Right lobe of liver (tissue), 6 donors: ENCODE results near the gene MAP7D2. TPM values are rescaled to one million over a fixed set of nuclear protein-coding genes. Genes with fewer than 3 reads are reported as not detected.

Source experiments
- ATAC-seq, 4 donors: fragments of 200-7000 bp; cut with Tn5 transposase; one replicate each; pipeline ENCODE4 v1.9.1; 2020; ENCODE audit warnings: mild to moderate bottlenecking in 4 of 4, moderate library complexity in 4 of 4
- DNase-seq, 3 donors: peaks; one replicate each; pipeline ENCODE4 v3.0.0-alpha.2; 2020
- H3K27ac ChIP-seq, 3 donors: fragments of 200-600 bp; one replicate each; pipeline ENCODE4 v1.8.0; 2022
- H3K27me3 ChIP-seq, 2 donors: fragments of 200-600 bp; one replicate each; pipeline ENCODE4 v1.8.0; 2022
- H3K36me3 ChIP-seq, 4 donors: fragments of 200-600 bp; sonication (generic) in 1 of 4; one replicate each; pipeline versions ENCODE4 v1.5.1 to v1.8.0; 2017 to 2022; ENCODE audit warnings: control low read depth in 1 of 4
- H3K4me1 ChIP-seq, 4 donors: fragments of 200-600 bp; sonication (generic) in 1 of 4; one replicate each; pipeline versions ENCODE4 v1.5.1 to v1.8.0; 2017 to 2022; ENCODE audit warnings: control low read depth in 1 of 4
- H3K4me3 ChIP-seq, 3 donors: fragments of 200-600 bp; one replicate each; pipeline ENCODE4 v1.8.0; 2022
- H3K9me3 ChIP-seq, 4 donors: fragments of 200-600 bp; sonication (generic) in 1 of 4; one replicate each; pipeline versions ENCODE4 v1.5.1 to v1.8.0; 2017 to 2022; ENCODE audit warnings: control low read depth in 1 of 4
- CTCF ChIP-seq, 4 donors: fragments of 200-600 bp in 3 of 4; fragments of 450-650 bp in 1 of 4; IDR thresholded peaks; one replicate each; pipeline versions ENCODE4 v1.5.1 to v1.8.0; 2016 to 2022; ENCODE audit warnings: antibody characterized with exemption in 4 of 4, mild to moderate bottlenecking in 2 of 4
- POLR2A ChIP-seq: fragments of 450-650 bp; IDR thresholded peaks from one replicate; pipeline ENCODE4 v1.6.1; 2017; ENCODE audit warnings: antibody characterized with exemption, mild to moderate bottlenecking
- WGBS: methylation state at CpG from one replicate; pipeline ENCODE4 v1.1.6; 2018; ENCODE audit warnings: low coverage, low lambda C conversion rate; ENCODE audit not compliant: insufficient coverage; ENCODE audit errors: missing lambda C conversion rate; 5-methylcytosine and 5-hydroxymethylcytosine counted together
- intact Hi-C, 2 donors: fragments of 100-400 bp; cut with DNase I; formaldehyde crosslinking; loops; one replicate each; pipeline versions ENCODE4 v1.11.2 to v1.14.1; 2022
- total RNA-seq, 6 experiments: library from RNA; depleted of rRNA in 2 of 6; stranded (reverse); fragments of >200 nt in 2 of 6; fragmentation: NEBNext Ultra II Directional in 3 of 6; extraction: Animal tissue kit (Norgen Biotek cat#: 25700) in 3 of 6; gene quantifications; one replicate each; pipeline versions ENCODE4 v1.1.0 to v1.2.4, GENCODE V29; 2016 to 2023
- donor health status: DM: no; HTN: yes; CAD: no.
- donor health status: DM: no; HTN: no; CAD: no.
- donor health status: DM: no; HTN: no; CAD: no.
- donor health status: DM: no; HTN: yes; CAD: no.
- donor health status: DM: no; HTN: yes; CAD: no.

MAP7D2 gene
- total RNA-seq, 6 experiments from 2014 or later = 0.11 to 0.49 (median 0.30) TPM; not detected in 2

GRCh38 chrX:20147561-20147960, 30.9 kb upstream of the MAP7D2 start:
- no peak overlapping the region for H3K27ac ChIP-seq
- DNase-seq = no peak
- peaks cover 0 to 8% (median 2%) of the 10 kb centered on the region in 4 donors for H3K4me1 ChIP-seq
- H3K9me3 ChIP-seq = no peaks in the 10 kb centered on the region
- peaks cover 0 to 10% (median 0%) of the 10 kb centered on the region in 4 donors for H3K36me3 ChIP-seq
- no peak overlapping the region for H3K4me3 ChIP-seq
- TF ChIP-seq CTCF (IDR thresholded peaks at IDR 0.05) (no peak), POLR2A (no peak)
- 60% methylated on average over 1 of the region's 1 CpG for WGBS
- intact Hi-C loops = no loop called here
- ATAC-seq = no peak
- no peaks in the 10 kb centered on the region for H3K27me3 ChIP-seq

- WGBS = 95% methylated on average over 3 of the region's 3 CpGs
Measured at GRCh38 chrX:20144491-20144890, 27.8 kb upstream of the MAP7D2 start.

GRCh38 chrX:20143561-20143960, 26.9 kb upstream of the MAP7D2 start:
- H3K4me3 ChIP-seq = no peak overlapping the region
- H3K36me3 ChIP-seq = no peaks in the 10 kb centered on the region
- H3K4me1 ChIP-seq = peaks cover 0 to 14% (median 1%) of the 10 kb centered on the region in 4 donors
- DNase-seq (no peak), ATAC-seq (no peak)
- no peak for TF ChIP-seq CTCF (IDR thresholded peaks at IDR 0.05)
- no peak for TF ChIP-seq POLR2A
- H3K27me3 ChIP-seq = no peaks in the 10 kb centered on the region
- no peak overlapping the region for H3K27ac ChIP-seq
- 62% methylated on average over 2 of the region's 2 CpGs for WGBS
- H3K9me3 ChIP-seq = no peaks in the 10 kb centered on the region
- intact Hi-C loops = no loop called here

More at GRCh38 chrX:20144491-20144890, 27.8 kb upstream of the MAP7D2 start:
- Histone ChIP-seq H3K4me1 (peaks cover 0 to 18% (median 3%) of the 10 kb centered on the region in 4 donors), H3K27me3 (no peaks in the 10 kb centered on the region), H3K27ac (no peak overlapping the region), H3K4me3 (no peak overlapping the region), H3K9me3 (no peaks in the 10 kb centered on the region), H3K36me3 (no peaks in the 10 kb centered on the region)
- no peak for ATAC-seq
- DNase-seq = no peak
- TF ChIP-seq POLR2A (no peak), CTCF (IDR thresholded peaks at IDR 0.05) (no peak)
- intact Hi-C loops = no loop called here

GRCh38 chrX:20143111-20143510, 26.4 kb upstream of the MAP7D2 start:
- 72% methylated on average over 6 of the region's 6 CpGs for WGBS
- intact Hi-C loops = no loop called here

More at GRCh38 chrX:20143111-20143510, 26.4 kb upstream of the MAP7D2 start:
- no peak for TF ChIP-seq CTCF (IDR thresholded peaks at IDR 0.05)
- no peak for TF ChIP-seq POLR2A
- Histone ChIP-seq H3K4me3 (no peak overlapping the region), H3K27ac (no peak overlapping the region), H3K27me3 (no peaks in the 10 kb centered on the region), H3K9me3 (no peaks in the 10 kb centered on the region), H3K36me3 (peaks cover 0 to 4% (median 0%) of the 10 kb centered on the region in 4 donors), H3K4me1 (peaks cover 0 to 14% (median 1%) of the 10 kb centered on the region in 4 donors)
- DNase-seq = no peak
- no peak for ATAC-seq
